ENCODE measurements around the gene C18orf54.
"Not testable (repeated sequence)": the region's sequence is repeated elsewhere in the genome, so short reads cannot be mapped to it uniquely, and the experiment has no call there.

The C18orf54 gene

GRCh38 chr18:54382733-54383252, 25.1 kb downstream of the C18orf54 start:
- Histone ChIP-seq H3K27me3 (ENCODE audit: insufficient read depth, low read length) (no peaks in the 10 kb centered on the region), H3K9me2 (ENCODE audit: low read depth, low read length) (no peaks in the 10 kb centered on the region), H4K20me1 (ENCODE audit: insufficient read depth, low read length) (no peaks in the 10 kb centered on the region), H3K36me3 (ENCODE audit: insufficient read depth, low read length) (peaks cover 7% of the 10 kb centered on the region; the same call in 1 of the 2 replicates), H3K9ac (ENCODE audit: low read length) (no peak overlapping the region), H3K4me3 (ENCODE audit: low read depth, low read length, poor library complexity, severe bottlenecking) (no peak overlapping the region), H3K9me3 (ENCODE audit: low read length) (no peaks in the 10 kb centered on the region), H3F3A (ENCODE audit: insufficient read depth, low read length) (no peaks in the 10 kb centered on the region), H3K79me2 (ENCODE audit: insufficient read depth, low read length) (no peaks in the 10 kb centered on the region), H2AFZ (ENCODE audit: low read length) (no peak overlapping the region), H3K27ac (ENCODE audit: low read depth, low read length, poor library complexity, severe bottlenecking) (no peak overlapping the region), H3K4me2 (ENCODE audit: low read length) (no peak overlapping the region), H3K4me1 (ENCODE audit: insufficient read depth, low read length, severe bottlenecking) (no peaks in the 10 kb centered on the region)
- TF ChIP-seq EZH2 (IDR thresholded peaks at IDR 0.05; ENCODE audit: borderline replicate concordance, low read length) = no peak
- no peak for TF ChIP-seq CTCF (IDR thresholded peaks at IDR 0.05; ENCODE audit: low read length)

GRCh38 chr18:54386043-54386442, 28.3 kb downstream of the C18orf54 start:
- Histone ChIP-seq H3K4me1 (ENCODE audit: insufficient read depth, low read length, severe bottlenecking) (peaks cover 11% of the 10 kb centered on the region), H3F3A (ENCODE audit: insufficient read depth, low read length) (no peaks in the 10 kb centered on the region), H3K36me3 (ENCODE audit: insufficient read depth, low read length) (no peaks in the 10 kb centered on the region), H2AFZ (ENCODE audit: low read length) (no peak overlapping the region), H3K9me2 (ENCODE audit: low read depth, low read length) (no peaks in the 10 kb centered on the region), H3K4me2 (ENCODE audit: low read length) (no peak overlapping the region), H3K27me3 (ENCODE audit: insufficient read depth, low read length) (no peaks in the 10 kb centered on the region), H3K79me2 (ENCODE audit: insufficient read depth, low read length) (no peaks in the 10 kb centered on the region), H3K27ac (ENCODE audit: low read depth, low read length, poor library complexity, severe bottlenecking) (no peak overlapping the region), H3K9ac (ENCODE audit: low read length) (no peak overlapping the region), H4K20me1 (ENCODE audit: insufficient read depth, low read length) (no peaks in the 10 kb centered on the region), H3K9me3 (ENCODE audit: low read length) (no peaks in the 10 kb centered on the region), H3K4me3 (ENCODE audit: low read depth, low read length, poor library complexity, severe bottlenecking) (no peak overlapping the region)
- no peak for TF ChIP-seq EZH2 (IDR thresholded peaks at IDR 0.05; ENCODE audit: borderline replicate concordance, low read length)
- TF ChIP-seq CTCF (IDR thresholded peaks at IDR 0.05; ENCODE audit: low read length) = no peak

DNA sequence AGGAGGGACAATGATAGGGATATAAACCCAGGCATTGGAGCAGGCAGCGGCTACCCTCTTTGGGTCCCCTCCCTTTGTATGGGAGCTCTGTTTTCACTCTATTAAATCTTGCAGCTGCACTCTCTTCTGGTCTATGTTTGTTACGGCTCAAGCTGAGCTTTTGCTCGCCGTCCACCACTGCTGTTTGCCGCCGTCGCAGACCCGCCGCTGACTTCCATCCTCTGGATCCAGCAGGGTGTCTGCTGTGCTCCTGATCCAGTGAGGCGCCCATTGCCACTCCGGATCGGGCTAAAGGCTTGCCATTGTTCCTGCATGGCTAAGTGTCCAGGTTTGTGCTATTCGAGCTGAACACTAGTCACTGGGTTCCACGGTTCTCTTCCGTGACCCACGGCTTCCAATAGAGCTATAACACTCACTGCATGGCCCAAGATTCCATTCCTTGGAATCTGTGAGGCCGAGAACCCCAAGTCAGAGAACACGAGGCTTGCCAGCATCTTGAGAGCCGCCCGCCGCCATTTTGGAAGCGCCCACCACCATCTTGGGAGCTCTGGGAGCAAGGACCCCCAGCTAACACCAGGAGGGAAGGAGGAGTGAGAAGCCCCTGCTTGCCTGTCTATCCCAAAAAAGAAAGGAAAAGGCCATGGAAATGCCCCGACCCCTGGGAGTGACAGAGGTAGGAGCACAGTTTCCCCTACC, 29.2 kb downstream of the C18orf54 start:
- H3K9me2 ChIP-seq (ENCODE audit: low read depth, low read length); H3K79me2 ChIP-seq (ENCODE audit: insufficient read depth, low read length); H3K9ac ChIP-seq (ENCODE audit: low read length); H3K27ac ChIP-seq (ENCODE audit: low read depth, low read length, poor library complexity, severe bottlenecking); H2AFZ ChIP-seq (ENCODE audit: low read length); H4K20me1 ChIP-seq (ENCODE audit: insufficient read depth, low read length); H3K9me3 ChIP-seq (ENCODE audit: low read length); H3K36me3 ChIP-seq (ENCODE audit: insufficient read depth, low read length); H3K4me2 ChIP-seq (ENCODE audit: low read length); H3F3A ChIP-seq (ENCODE audit: insufficient read depth, low read length); H3K27me3 ChIP-seq (ENCODE audit: insufficient read depth, low read length); H3K4me3 ChIP-seq (ENCODE audit: low read depth, low read length, poor library complexity, severe bottlenecking): not testable (repeated sequence)
- peaks cover 11% of the 10 kb centered on the region for H3K4me1 ChIP-seq (ENCODE audit: insufficient read depth, low read length, severe bottlenecking)

- Histone ChIP-seq H3K4me2 (ENCODE audit: low read length) (no peak overlapping the region), H3K27ac (ENCODE audit: low read depth, low read length, poor library complexity, severe bottlenecking) (no peak overlapping the region), H3K36me3 (ENCODE audit: insufficient read depth, low read length) (no peaks in the 10 kb centered on the region), H3K9me3 (ENCODE audit: low read length) (no peaks in the 10 kb centered on the region), H3K4me1 (ENCODE audit: insufficient read depth, low read length, severe bottlenecking) (peaks cover 11% of the 10 kb centered on the region), H3F3A (ENCODE audit: insufficient read depth, low read length) (no peaks in the 10 kb centered on the region), H3K79me2 (ENCODE audit: insufficient read depth, low read length) (no peaks in the 10 kb centered on the region), H3K9ac (ENCODE audit: low read length) (no peak overlapping the region), H3K4me3 (ENCODE audit: low read depth, low read length, poor library complexity, severe bottlenecking) (no peak overlapping the region), H2AFZ (ENCODE audit: low read length) (no peak overlapping the region), H4K20me1 (ENCODE audit: insufficient read depth, low read length) (no peaks in the 10 kb centered on the region), H3K9me2 (ENCODE audit: low read depth, low read length) (no peaks in the 10 kb centered on the region), H3K27me3 (ENCODE audit: insufficient read depth, low read length) (no peaks in the 10 kb centered on the region)
- TF ChIP-seq CTCF (IDR thresholded peaks at IDR 0.05; ENCODE audit: low read length) (no peak), EZH2 (IDR thresholded peaks at IDR 0.05; ENCODE audit: borderline replicate concordance, low read length) (no peak)
These were observed 29.9 kb downstream of the C18orf54 start for GRCh38 chr18:54387631-54388030.

Measured in OCI-LY1 (cell line).